GM12892 (cell line): ENCODE measurements around the gene LIN7A.

Source experiments
- POLR2A ChIP-seq: IDR thresholded peaks from 2 replicates; pipeline ENCODE4 v1.6.1; 2011; ENCODE audit warnings: low read depth, low read length, control low read depth
- POLR2AphosphoS5 ChIP-seq: IDR thresholded peaks from 2 replicates; pipeline ENCODE4 v1.6.1; 2011; ENCODE audit warnings: low read depth, low read length, control low read depth

GRCh38 chr12:80872053-80872452 lies 65.7 kb downstream of the LIN7A start:
- no peak for TF ChIP-seq POLR2A
- TF ChIP-seq POLR2AphosphoS5, result no peak
